NCI-H146 (cell line): ENCODE data around the gene GLRA1.
"Not testable (repeated sequence)": the region's sequence is repeated elsewhere in the genome, so short reads cannot be mapped to it uniquely, and the experiment has no call there.

Experiments
- DNase-seq: peaks from one replicate; lab custom pipeline; 2025; lab: John Stamatoyannopoulos, UW

GLRA1 gene

GRCh38 chr5:151913425-151913824, 11.2 kb downstream of the GLRA1 start:
- DNase-seq, result no peak

DNA sequence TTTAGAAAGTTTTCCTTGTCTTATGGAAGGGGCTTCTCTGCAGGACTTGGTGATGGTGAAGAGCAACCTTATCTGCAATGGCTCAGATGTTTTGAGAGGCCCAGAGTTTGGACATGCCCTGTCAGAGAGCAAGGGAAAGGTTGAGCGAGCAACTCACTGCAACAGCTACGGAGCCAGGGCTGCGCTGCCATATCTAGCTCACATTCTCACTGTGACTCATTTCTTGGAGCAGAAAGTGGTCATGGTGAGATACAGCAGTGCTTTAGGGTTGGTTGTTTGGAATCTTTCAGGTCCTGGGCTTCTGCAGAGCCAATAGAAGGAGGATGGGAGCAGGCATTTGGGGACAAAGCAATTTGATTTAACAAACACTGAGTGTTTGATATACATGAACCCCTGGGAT, 12.3 kb downstream of the GLRA1 start:
- no peak for DNase-seq

- DNase-seq, result no peak
Measured at GRCh38 chr5:151911011-151911410, 13.6 kb downstream of the GLRA1 start.

DNA sequence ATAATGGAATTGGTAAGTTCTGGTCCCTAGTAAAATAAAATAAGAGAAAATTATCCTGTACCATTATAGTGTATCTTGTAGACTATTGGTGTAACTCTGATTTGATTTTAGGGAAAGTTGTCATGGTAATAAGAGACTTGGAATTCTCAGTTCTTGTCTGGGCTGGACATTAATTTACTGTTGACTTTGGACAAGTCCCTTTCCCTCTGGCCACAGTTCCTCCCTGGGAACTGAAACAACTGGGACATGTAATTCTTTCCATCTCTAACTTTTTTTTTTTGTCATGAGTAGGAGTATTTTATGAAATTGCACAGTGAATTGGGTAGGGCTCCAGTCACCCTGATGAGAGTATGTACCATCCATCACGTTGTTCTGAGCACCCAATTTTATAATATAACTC, 15.0 kb downstream of the GLRA1 start:
- no peak for DNase-seq

DNA sequence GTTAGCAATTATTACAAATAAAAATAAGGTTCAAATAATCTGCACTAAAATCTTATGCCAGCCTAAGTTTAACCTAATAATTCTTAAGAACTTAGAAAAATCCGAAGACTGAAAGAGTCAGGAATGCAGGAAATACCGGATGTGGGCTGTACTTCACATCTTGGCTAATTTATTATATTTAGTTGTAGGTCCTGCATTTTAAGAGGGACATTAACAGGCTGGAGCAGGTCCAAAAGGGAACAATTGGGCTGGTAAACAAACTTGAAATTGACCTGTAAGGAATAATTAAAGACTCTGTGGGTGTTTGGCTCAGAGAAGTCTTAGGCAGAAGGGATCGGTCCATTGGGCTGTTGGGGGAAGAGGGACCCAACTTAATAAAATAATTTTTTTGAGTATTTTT, 18.4 kb downstream of the GLRA1 start:
- DNase-seq, result no peak

- no peak for DNase-seq
Measured at GRCh38 chr5:151905557-151905961, 19.1 kb downstream of the GLRA1 start.

- no peak for DNase-seq
Measured at GRCh38 chr5:151904909-151905308, 19.7 kb downstream of the GLRA1 start.

- DNase-seq, result no peak
Measured at GRCh38 chr5:151904127-151904526, 20.5 kb downstream of the GLRA1 start.

GRCh38 chr5:151903243-151903653, 21.4 kb downstream of the GLRA1 start:
- DNase-seq, result no peak

GRCh38 chr5:151902215-151902614, 22.4 kb downstream of the GLRA1 start:
- no peak for DNase-seq

DNA sequence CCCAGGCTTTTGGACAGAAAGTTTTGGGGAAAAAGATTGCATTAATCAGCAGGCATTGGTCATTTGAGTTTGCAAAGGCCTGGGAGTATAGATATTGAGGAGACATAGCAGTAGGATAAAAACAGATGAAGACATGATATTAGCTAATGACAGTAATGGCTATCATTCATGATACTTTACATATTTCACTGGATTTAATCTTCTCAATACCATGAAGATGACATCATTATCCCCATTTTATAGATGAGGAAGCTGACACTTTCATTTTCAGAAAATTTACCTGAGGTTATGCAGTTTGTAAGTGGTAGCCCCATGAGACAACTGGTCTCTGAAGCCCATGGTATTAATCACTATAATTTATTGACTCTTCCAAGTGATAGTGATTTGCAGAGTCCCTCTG, 23.0 kb downstream of the GLRA1 start:
- no peak for DNase-seq

DNA sequence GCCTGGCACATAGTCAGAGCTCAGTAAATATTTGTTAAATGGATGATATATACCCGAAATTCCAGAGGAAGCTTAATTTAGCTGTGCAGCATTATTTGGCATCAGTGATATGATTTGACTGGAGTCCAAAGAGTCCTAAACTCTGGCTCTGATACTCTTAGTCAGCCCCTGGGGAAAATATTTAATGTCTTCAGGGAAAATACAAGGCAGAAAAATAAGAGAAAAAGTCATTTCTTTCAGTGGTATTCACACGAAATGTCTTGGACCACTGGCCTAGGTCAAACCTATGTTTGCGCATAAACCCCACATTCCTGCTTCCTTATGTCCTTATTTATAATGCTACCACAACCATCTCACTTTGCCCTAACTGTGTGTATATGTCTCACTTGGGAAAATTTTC, 23.8 kb downstream of the GLRA1 start:
- DNase-seq, result no peak

- no peak for DNase-seq
Measured at GRCh38 chr5:151899399-151899798, 25.3 kb downstream of the GLRA1 start.

DNA sequence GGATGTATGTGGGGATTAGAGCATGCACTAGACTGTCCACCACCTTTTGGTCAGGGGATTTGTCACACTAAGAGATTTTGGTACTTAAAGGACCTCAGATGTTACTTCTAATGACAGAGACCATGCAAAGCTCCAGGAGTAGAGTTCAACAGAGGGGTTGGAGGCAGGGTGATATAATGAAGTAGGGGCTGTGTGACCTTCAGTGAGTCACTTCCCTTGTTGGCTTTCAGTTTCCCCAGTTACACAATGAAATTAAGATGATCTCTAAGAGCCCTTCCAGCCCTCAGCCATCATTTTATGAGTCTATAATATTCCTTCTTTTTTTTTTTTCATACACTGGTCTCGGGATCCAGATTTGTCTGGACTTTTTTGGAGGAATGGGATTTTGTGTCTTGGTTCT, 26.8 kb downstream of the GLRA1 start:
- DNase-seq, result no peak

DNA sequence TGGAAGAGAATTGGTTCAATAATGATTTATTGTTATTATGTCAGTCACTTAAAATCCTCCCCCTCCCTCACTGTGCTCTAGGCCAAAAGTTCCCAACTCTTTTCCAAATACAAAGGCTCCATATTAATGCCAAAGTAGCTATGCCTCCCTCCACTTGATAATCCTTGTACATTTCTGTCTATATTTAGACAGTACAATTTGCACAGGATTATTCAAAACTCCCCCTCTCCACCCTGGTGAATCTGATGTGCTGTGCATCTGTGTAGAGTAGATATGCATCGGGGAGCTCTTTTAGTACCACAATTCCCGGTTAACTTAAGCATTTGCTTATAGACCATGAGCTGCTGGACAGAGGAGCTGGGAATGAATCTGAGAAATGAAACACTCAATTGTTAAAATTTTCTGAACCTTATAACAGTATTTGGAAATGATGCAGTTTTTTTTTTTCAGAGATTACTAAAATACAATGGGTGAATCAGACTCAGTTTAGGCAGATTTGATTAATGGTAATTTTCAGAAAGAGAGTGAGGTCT, 27.6 kb downstream of the GLRA1 start:
- no peak for DNase-seq

DNA sequence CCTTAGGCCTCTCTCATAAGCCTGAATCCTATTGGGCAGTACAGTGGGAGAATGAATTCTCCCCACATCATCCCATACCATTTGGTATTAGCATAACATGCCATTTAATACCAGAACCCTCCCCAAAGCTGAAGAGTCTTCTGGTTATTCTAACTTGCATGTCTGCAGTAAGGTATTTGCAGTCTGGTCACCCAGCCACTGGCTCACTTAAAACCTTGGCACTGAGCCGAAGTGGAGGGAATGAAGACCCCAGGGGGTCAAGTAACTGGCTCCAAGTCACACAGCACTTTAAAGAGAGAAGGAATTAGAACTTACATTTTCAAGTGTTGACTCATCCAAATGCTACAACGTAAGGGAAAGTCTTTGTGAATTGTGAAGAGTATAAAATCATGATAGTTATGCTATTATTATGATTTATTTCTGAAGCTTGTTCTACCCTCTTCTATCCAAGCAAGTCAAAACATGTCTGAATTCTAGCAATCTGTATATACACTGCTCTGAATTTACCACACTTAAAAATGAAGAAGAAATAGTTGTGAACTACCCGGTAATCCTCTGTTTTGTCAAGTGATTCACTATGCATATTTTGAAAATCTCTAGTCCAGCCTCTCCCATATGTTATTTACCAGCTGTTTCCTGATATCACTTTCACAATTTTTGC, 28.5 kb downstream of the GLRA1 start:
- no peak for DNase-seq

DNA sequence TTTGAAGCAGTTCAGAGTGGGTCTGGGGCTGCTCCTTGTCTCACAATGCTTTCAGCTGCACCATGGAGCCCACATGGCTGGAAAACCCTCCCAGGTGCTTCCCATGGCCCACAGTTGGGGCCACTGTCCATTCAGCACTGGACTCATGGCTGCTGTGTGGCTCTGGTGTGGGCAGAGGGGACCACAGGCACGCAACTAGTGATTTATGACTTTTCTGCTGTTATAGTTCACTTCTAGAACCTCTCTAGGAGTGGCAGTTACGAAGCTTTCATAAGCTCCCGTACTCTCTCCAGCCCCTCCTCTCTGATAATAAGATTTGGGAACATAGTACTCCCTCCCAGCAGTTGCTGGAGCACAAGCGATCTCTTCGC, 29.0 kb downstream of the GLRA1 start:
- DNase-seq, result no peak

DNA sequence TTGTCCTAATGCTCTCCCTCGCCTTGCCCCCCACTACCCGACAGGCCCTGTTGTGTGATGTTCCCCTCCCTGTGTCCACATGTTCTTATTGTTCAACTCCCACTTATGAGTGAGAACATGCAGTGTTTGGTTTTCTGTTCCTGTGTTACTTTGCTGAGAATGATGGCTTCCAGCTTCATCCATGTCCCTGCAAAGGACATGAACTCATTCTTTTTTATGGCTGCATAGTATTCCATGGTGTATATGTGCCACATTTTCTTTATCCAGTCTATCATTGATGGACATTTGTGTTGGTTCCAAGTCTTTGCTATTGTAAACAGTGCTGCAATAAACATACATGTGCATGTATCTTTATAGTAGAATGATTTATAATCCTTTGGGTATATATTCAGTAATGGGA, 31.2 kb downstream of the GLRA1 start:
- DNase-seq, result not testable (repeated sequence)

- peak; percentile 77 for DNase-seq
Measured at GRCh38 chr5:151892393-151892792, 32.3 kb downstream of the GLRA1 start.

- DNase-seq, result no peak
Measured at GRCh38 chr5:151890299-151890698, 34.4 kb downstream of the GLRA1 start.

DNA sequence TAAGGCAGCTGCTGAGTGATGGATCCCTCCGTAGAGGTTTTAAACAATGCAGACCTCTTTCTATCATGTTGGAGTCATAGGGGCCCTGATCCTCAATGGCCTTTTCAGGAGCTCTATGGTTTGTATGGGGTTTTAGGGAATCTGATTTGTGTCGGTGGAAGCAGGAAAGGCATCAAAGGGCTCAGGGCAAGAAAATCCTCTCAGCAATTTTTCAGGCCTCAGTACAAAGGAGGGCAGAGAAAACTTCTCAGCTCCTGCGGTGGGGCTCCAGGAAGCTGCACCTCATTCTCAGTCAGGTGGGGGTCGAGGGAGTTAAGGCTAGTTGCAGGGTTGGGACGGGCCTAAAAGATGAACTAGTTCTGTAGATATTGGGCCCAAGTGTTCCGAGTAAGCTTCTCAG, 35.0 kb downstream of the GLRA1 start:
- DNase-seq, result no peak

- DNase-seq, result no peak
Measured at GRCh38 chr5:151886546-151887275, 37.9 kb downstream of the GLRA1 start.

- DNase-seq, result no peak
Measured at GRCh38 chr5:151885138-151885908, 39.3 kb downstream of the GLRA1 start.
